ENCODE results near the gene ZNF804B.

ZNF804B gene

GRCh38 chr7:88842201-88842600, 82.7 kb downstream of the ZNF804B start:
- Histone ChIP-seq H3K9me3 (ENCODE audit: insufficient read depth, low read length, severe bottlenecking) (no peaks in the 10 kb centered on the region), H3K9ac (ENCODE audit: low read depth, low read length) (no peak overlapping the region), H3K4me3 (ENCODE audit: low read depth in 1 of 2, low read length in 2 of 2) (no peak overlapping the region), H3K4me1 (ENCODE audit: insufficient read depth, low read length) (no peaks in the 10 kb centered on the region), H2AFZ (ENCODE audit: low read depth, low read length) (no peak overlapping the region), H3K27ac (ENCODE audit: low read length) (no peak overlapping the region), H4K20me1 (ENCODE audit: insufficient read depth, low read length) (no peaks in the 10 kb centered on the region), H3K27me3 (ENCODE audit: insufficient read depth, low read length, poor library complexity) (no peaks in the 10 kb centered on the region), H3K36me3 (ENCODE audit: insufficient read depth, low read length) (no peaks in the 10 kb centered on the region), H3K79me2 (ENCODE audit: insufficient read depth, low read length) (no peaks in the 10 kb centered on the region), H3K4me2 (ENCODE audit: insufficient read depth, low read length) (no peak overlapping the region)
- DNase-seq (no peak), ATAC-seq (ENCODE audit: insufficient read depth, low read depth) (no peak)
- TF ChIP-seq EZH2 (IDR thresholded peaks at IDR 0.05; ENCODE audit: borderline replicate concordance, low read depth, low read length, severe bottlenecking): no peak

GRCh38 chr7:88845091-88845490, 85.6 kb downstream of the ZNF804B start:
- Histone ChIP-seq H3K9ac (ENCODE audit: low read depth, low read length) (no peak overlapping the region), H3K4me2 (ENCODE audit: insufficient read depth, low read length) (no peak overlapping the region), H3K27ac (ENCODE audit: low read length) (no peak overlapping the region), H3K4me1 (ENCODE audit: insufficient read depth, low read length) (no peaks in the 10 kb centered on the region), H3K4me3 (ENCODE audit: low read depth in 1 of 2, low read length in 2 of 2) (no peak overlapping the region), H3K36me3 (ENCODE audit: insufficient read depth, low read length) (no peaks in the 10 kb centered on the region), H3K27me3 (ENCODE audit: insufficient read depth, low read length, poor library complexity) (no peaks in the 10 kb centered on the region), H4K20me1 (ENCODE audit: insufficient read depth, low read length) (no peaks in the 10 kb centered on the region), H3K79me2 (ENCODE audit: insufficient read depth, low read length) (no peaks in the 10 kb centered on the region), H3K9me3 (ENCODE audit: insufficient read depth, low read length, severe bottlenecking) (no peaks in the 10 kb centered on the region), H2AFZ (ENCODE audit: low read depth, low read length) (no peak overlapping the region)
- no peak for ATAC-seq (ENCODE audit: insufficient read depth, low read depth)
- TF ChIP-seq CTCF (IDR thresholded peaks at IDR 0.05; ENCODE audit: borderline replicate concordance, extremely low read depth, low read length, poor library complexity, severe bottlenecking) (no peak), EZH2 (IDR thresholded peaks at IDR 0.05; ENCODE audit: borderline replicate concordance, low read depth, low read length, severe bottlenecking) (no peak)
- DNase-seq: no peak

- DNase-seq (no peak), ATAC-seq (ENCODE audit: insufficient read depth, low read depth) (no peak)
- TF ChIP-seq EZH2 (IDR thresholded peaks at IDR 0.05; ENCODE audit: borderline replicate concordance, low read depth, low read length, severe bottlenecking) (no peak), CTCF (IDR thresholded peaks at IDR 0.05; ENCODE audit: borderline replicate concordance, extremely low read depth, low read length, poor library complexity, severe bottlenecking) (no peak)
- no peak overlapping the region for H3K4me2 ChIP-seq (ENCODE audit: insufficient read depth, low read length)
- no peaks in the 10 kb centered on the region for H4K20me1 ChIP-seq (ENCODE audit: insufficient read depth, low read length)
- H3K79me2 ChIP-seq (ENCODE audit: insufficient read depth, low read length): no peaks in the 10 kb centered on the region
- H3K36me3 ChIP-seq (ENCODE audit: insufficient read depth, low read length): no peaks in the 10 kb centered on the region
- no peak overlapping the region for H3K9ac ChIP-seq (ENCODE audit: low read depth, low read length)
- H3K27me3 ChIP-seq (ENCODE audit: insufficient read depth, low read length, poor library complexity): no peaks in the 10 kb centered on the region
- no peak overlapping the region for H2AFZ ChIP-seq (ENCODE audit: low read depth, low read length)
- H3K4me1 ChIP-seq (ENCODE audit: insufficient read depth, low read length): no peaks in the 10 kb centered on the region
- H3K27ac ChIP-seq (ENCODE audit: low read length): no peak overlapping the region
- H3K9me3 ChIP-seq (ENCODE audit: insufficient read depth, low read length, severe bottlenecking): no peaks in the 10 kb centered on the region
- no peak overlapping the region for H3K4me3 ChIP-seq (ENCODE audit: low read depth in 1 of 2, low read length in 2 of 2)
Observed at GRCh38 chr7:88851220-88851619, 91.7 kb downstream of the ZNF804B start.

- H4K20me1 ChIP-seq (ENCODE audit: insufficient read depth, low read length): no peaks in the 10 kb centered on the region
- no peak overlapping the region for H3K9ac ChIP-seq (ENCODE audit: low read depth, low read length)
- no peak overlapping the region for H3K4me2 ChIP-seq (ENCODE audit: insufficient read depth, low read length)
- H3K27me3 ChIP-seq (ENCODE audit: insufficient read depth, low read length, poor library complexity): no peaks in the 10 kb centered on the region
- no peaks in the 10 kb centered on the region for H3K4me1 ChIP-seq (ENCODE audit: insufficient read depth, low read length)
- no peak for DNase-seq
- no peak for ATAC-seq (ENCODE audit: insufficient read depth, low read depth)
- no peaks in the 10 kb centered on the region for H3K79me2 ChIP-seq (ENCODE audit: insufficient read depth, low read length)
- TF ChIP-seq EZH2 (IDR thresholded peaks at IDR 0.05; ENCODE audit: borderline replicate concordance, low read depth, low read length, severe bottlenecking): no peak
- no peak for TF ChIP-seq CTCF (IDR thresholded peaks at IDR 0.05; ENCODE audit: borderline replicate concordance, extremely low read depth, low read length, poor library complexity, severe bottlenecking)
- H2AFZ ChIP-seq (ENCODE audit: low read depth, low read length): no peak overlapping the region
- no peaks in the 10 kb centered on the region for H3K36me3 ChIP-seq (ENCODE audit: insufficient read depth, low read length)
- no peak overlapping the region for H3K4me3 ChIP-seq (ENCODE audit: low read depth in 1 of 2, low read length in 2 of 2)
- H3K9me3 ChIP-seq (ENCODE audit: insufficient read depth, low read length, severe bottlenecking): no peaks in the 10 kb centered on the region
- H3K27ac ChIP-seq (ENCODE audit: low read length): no peak overlapping the region
Observed at GRCh38 chr7:88859288-88859687, 99.8 kb downstream of the ZNF804B start.

Data from DND-41 (cell line).